SK-N-SH (cell line): Measurements from ENCODE around the gene EXOC3L1. TPM values are rescaled to one million over a fixed set of nuclear protein-coding genes. Genes with fewer than 3 reads are reported as not detected.

Experiments
- CTCF ChIA-PET: fragments of 300-600, 350-600 bp; formaldehyde crosslinking; extraction: SDS; loops from one replicate; lab custom pipeline; 2021; lab: Yijun Ruan, JAX
- POLR2A ChIA-PET: fragments of 350-600 bp; sonication (Branson Sonifier 250); formaldehyde crosslinking; extraction: SDS; loops from one replicate; lab custom pipeline; 2020; ENCODE audit warnings: antibody characterized with exemption, inconsistent platforms; lab: Yijun Ruan, JAX
- DNase-seq: peaks from one replicate; pipeline ENCODE4 v3.0.0; 2012
- H2AFZ ChIP-seq: fragments of 200-600 bp; sonication (generic); 2 replicates; pipeline ENCODE4 v1.8.1; 2016; ENCODE audit warnings: antibody characterized with exemption, mild to moderate bottlenecking, low read depth
- H3F3A ChIP-seq: fragments of 200-600 bp; sonication (generic); replicated peaks from 2 replicates; pipeline ENCODE3; 2016; ENCODE audit warnings: antibody characterized with exemption, mild to moderate bottlenecking; ENCODE audit not compliant: insufficient read depth
- H3K27ac ChIP-seq, 2 experiments: fragments of 200-500 bp in 1 of 2; fragments of 200-600 bp in 1 of 2; sonication (Bioruptor generic) in 1 of 2; sonication (generic), shearing (Covaris generic) in 1 of 2; 2 replicates each; pipeline versions ENCODE4 v1.5.1 to v1.6.1; 2014 to 2016; ENCODE audit warnings: low read depth in 2 of 2, inconsistent platforms in 1 of 2, low read length in 1 of 2, mild to moderate bottlenecking in 1 of 2, mixed read lengths in 1 of 2
- H3K27me3 ChIP-seq: fragments of 200-600 bp; sonication (generic), shearing (Covaris generic); 2 replicates; pipeline ENCODE4 v1.6.1; 2016; ENCODE audit warnings: mixed run types; ENCODE audit not compliant: insufficient read depth
- H3K36me3 ChIP-seq, 2 experiments: fragments of 200-500 bp in 1 of 2; fragments of 200-600 bp in 1 of 2; sonication (Bioruptor generic) in 1 of 2; sonication (generic) in 1 of 2; replicated peaks in 1 of 2; 2 replicates each; pipeline versions ENCODE3 to v1.5.1; 2014 to 2016; ENCODE audit warnings: low read length in 1 of 2, mild to moderate bottlenecking in 1 of 2; ENCODE audit not compliant: insufficient read depth in 2 of 2, control insufficient read depth in 1 of 2
- H3K4me1 ChIP-seq, 2 experiments: fragments of 200-500 bp in 1 of 2; fragments of 200-600 bp in 1 of 2; sonication (Bioruptor generic) in 1 of 2; sonication (generic), shearing (Covaris generic) in 1 of 2; 2 replicates each; pipeline versions ENCODE4 v1.5.1 to v1.6.1; 2014 to 2016; ENCODE audit warnings: low read depth in 1 of 2, low read length in 1 of 2, mixed run types in 1 of 2; ENCODE audit not compliant: insufficient read depth in 2 of 2, control insufficient read depth in 1 of 2
- H3K4me2 ChIP-seq: fragments of 200-600 bp; sonication (generic), shearing (Covaris generic); 2 replicates; pipeline ENCODE4 v1.6.1; 2017; ENCODE audit warnings: mixed run types
- H3K4me3 ChIP-seq, 2 experiments: fragments of 200-500 bp in 1 of 2; fragments of 200-600 bp in 1 of 2; sonication (Bioruptor generic) in 1 of 2; sonication (generic), shearing (Covaris generic) in 1 of 2; 2 replicates each; pipeline versions ENCODE4 v1.5.1 to v1.8.1; 2014 to 2016; ENCODE audit warnings: low read depth in 2 of 2, inconsistent platforms in 1 of 2, low read length in 1 of 2, mild to moderate bottlenecking in 1 of 2, mixed read lengths in 1 of 2, moderate library complexity in 1 of 2
- H3K79me2 ChIP-seq: fragments of 200-600 bp; sonication (generic); 2 replicates; pipeline ENCODE4 v1.8.1; 2017; ENCODE audit warnings: mild to moderate bottlenecking; ENCODE audit not compliant: insufficient read depth
- H3K9ac ChIP-seq: fragments of 200-600 bp; sonication (generic); 2 replicates; pipeline ENCODE4 v1.6.1; 2017; ENCODE audit warnings: mixed run types
- H3K9me2 ChIP-seq: fragments of 200-600 bp; sonication (generic); 2 replicates; pipeline ENCODE4 v1.6.1; 2017; ENCODE audit warnings: mixed run types
- H3K9me3 ChIP-seq: fragments of 200-600 bp; sonication (generic); 2 replicates; pipeline ENCODE4 v1.6.1; 2017; ENCODE audit warnings: mixed run types, mild to moderate bottlenecking, moderate library complexity
- H4K20me1 ChIP-seq: fragments of 200-600 bp; sonication (generic); 2 replicates; pipeline ENCODE4 v1.6.1; 2017; ENCODE audit warnings: mild to moderate bottlenecking, mixed run types; ENCODE audit not compliant: insufficient read depth
- ELF1 ChIP-seq: IDR thresholded peaks from 2 replicates; pipeline ENCODE4 v1.4.0; 2012
- EP300 ChIP-seq, 2 experiments: IDR thresholded peaks; 2 replicates each; pipeline versions ENCODE4 v1.4.0 to v1.6.1; 2012; ENCODE audit warnings: borderline replicate concordance in 1 of 2, low read depth in 1 of 2, low read length in 1 of 2
- FOSL2 ChIP-seq: IDR thresholded peaks from 2 replicates; pipeline ENCODE4 v1.4.0; 2012; ENCODE audit warnings: low read depth, mild to moderate bottlenecking, moderate library complexity, borderline replicate concordance
- FOXJ3 ChIP-seq: sonication (generic); formaldehyde crosslinking; IDR thresholded peaks from 2 replicates; pipeline ENCODE4 v1.5.1; 2020; ENCODE audit warnings: mild to moderate bottlenecking, missing genetic modification reagents
- FOXM1 ChIP-seq: IDR thresholded peaks from 2 replicates; pipeline ENCODE4 v1.4.0; 2012; ENCODE audit warnings: low read depth, mild to moderate bottlenecking
- GATA2 ChIP-seq: sonication (generic); formaldehyde crosslinking; IDR thresholded peaks from 2 replicates; pipeline ENCODE4 v1.5.0; 2020; ENCODE audit warnings: mild to moderate bottlenecking, missing genetic modification reagents
- JUND ChIP-seq: IDR thresholded peaks from 2 replicates; pipeline ENCODE4 v1.4.0; 2012
- MEF2A ChIP-seq: IDR thresholded peaks from 2 replicates; pipeline ENCODE4 v1.4.0; 2012; ENCODE audit warnings: low read depth, borderline replicate concordance
- MXI1 ChIP-seq: IDR thresholded peaks from 2 replicates; pipeline ENCODE4 v1.6.1; 2012; ENCODE audit warnings: mild to moderate bottlenecking, low read depth, low read length, improper control_type of control experiment
- NFIC ChIP-seq: IDR thresholded peaks from 2 replicates; pipeline ENCODE4 v1.4.0; 2012; ENCODE audit warnings: borderline replicate concordance
- NRF1 ChIP-seq: IDR thresholded peaks from 2 replicates; pipeline ENCODE4 v1.6.1; 2012; ENCODE audit warnings: low read depth, mild to moderate bottlenecking, low read length
- POLR2AphosphoS5 ChIP-seq: IDR thresholded peaks from 2 replicates; pipeline ENCODE4 v1.6.1; 2012; ENCODE audit warnings: low read depth, low read length
- RAD21 ChIP-seq: IDR thresholded peaks from 2 replicates; pipeline ENCODE4 v1.6.1; 2012; ENCODE audit warnings: mild to moderate bottlenecking, low read length
- RCOR1 ChIP-seq: fragments of 150-350 bp; IDR thresholded peaks from 2 replicates; pipeline ENCODE4 v1.6.1; 2017; ENCODE audit warnings: antibody characterized with exemption, low read length
- SMC3 ChIP-seq: IDR thresholded peaks from 2 replicates; pipeline ENCODE4 v1.6.1; 2012; ENCODE audit warnings: low read depth, low read length, improper control_type of control experiment
- TAF1 ChIP-seq: IDR thresholded peaks from 2 replicates; pipeline ENCODE4 v1.6.1; 2012; ENCODE audit warnings: low read depth, mild to moderate bottlenecking, low read length, moderate library complexity, borderline replicate concordance
- TCF12 ChIP-seq: IDR thresholded peaks from 2 replicates; pipeline ENCODE4 v1.4.0; 2012
- TEAD4 ChIP-seq: IDR thresholded peaks from 2 replicates; pipeline ENCODE4 v1.4.0; 2012; ENCODE audit warnings: mild to moderate bottlenecking, borderline replicate concordance; ENCODE audit not compliant: insufficient read depth
- YY1 ChIP-seq: IDR thresholded peaks from 2 replicates; pipeline ENCODE4 v1.4.0; 2012; ENCODE audit warnings: low read depth, mild to moderate bottlenecking
- ZBTB33 ChIP-seq: IDR thresholded peaks from 2 replicates; pipeline ENCODE4 v1.4.0; 2012; ENCODE audit warnings: low read depth, borderline replicate concordance
- WGBS: methylation state at CpG from one replicate; pipeline ENCODE4 v1.1.6; 2017; ENCODE audit warnings: low lambda C conversion rate; 5-methylcytosine and 5-hydroxymethylcytosine counted together
- polyA plus RNA-seq, 3 experiments: library from polyadenylated mRNA; depleted of rRNA; stranded (reverse); fragments of >200 nt; gene quantifications; 2 replicates each; pipeline ENCODE4 v1.2.3, GENCODE V29; 2012
- TF ChIP-seq, protein P1 (sequence below): IDR thresholded peaks from 2 replicates; pipeline ENCODE4 v1.4.0; 2012; ENCODE audit warnings: low read depth
- TF ChIP-seq, protein P2 (sequence below): IDR thresholded peaks from 2 replicates; pipeline ENCODE4 v1.4.0; 2012; ENCODE audit warnings: low read depth, borderline replicate concordance
- TF ChIP-seq, protein P3 (sequence below): IDR thresholded peaks from 2 replicates; pipeline ENCODE4 v1.6.1; 2012; ENCODE audit warnings: mild to moderate bottlenecking, low read depth, low read length, moderate library complexity

EXOC3L1 gene
- polyA plus RNA-seq, 1 of the 3 experiments (the other 2 are of a cell fraction) = 0.46 TPM

DNA sequence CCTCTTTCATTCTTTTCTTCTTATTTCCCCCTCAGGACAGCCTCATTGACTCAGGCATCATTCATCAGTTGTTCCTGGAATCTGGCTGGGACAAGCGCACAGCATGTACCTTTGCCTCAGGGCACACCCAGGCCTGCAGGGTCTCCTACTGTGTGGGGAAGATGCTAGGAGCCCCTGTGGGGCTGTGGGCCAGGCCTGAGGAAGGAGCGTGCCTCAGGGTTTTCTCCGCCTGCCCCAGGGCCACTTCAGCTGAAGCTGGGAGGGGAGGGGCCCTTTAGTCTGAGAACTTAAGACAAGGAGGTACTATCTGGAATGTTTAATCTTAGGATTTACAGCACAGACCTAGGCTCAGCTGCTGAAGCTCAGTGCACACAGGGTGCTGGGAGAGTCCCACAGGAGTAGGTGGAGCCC, 16.9 kb upstream of the EXOC3L1 start:
- H3K4me1 ChIP-seq = peaks cover 8 to 11% of the 10 kb centered on the region in 2 experiments; a peak in 2 of 4 replicates
- H3K27ac ChIP-seq = no peak overlapping the region; a peak in 1 of 4 replicates
- H3K4me3 ChIP-seq = no peak overlapping the region
- 92% methylated on average over 1 of the region's 3 CpGs for WGBS
- CTCF ChIA-PET = interaction anchor here (1.4 to 1.5 kb wide), 2 partner anchors 20 to 22 kb away, joined by 3 to 5 read pairs; partner anchors contain the start of gene TMEM208
- H4K20me1 ChIP-seq = no peaks in the 10 kb centered on the region
- no peaks in the 10 kb centered on the region for H3K27me3 ChIP-seq
- no peaks in the 10 kb centered on the region for H3K9me2 ChIP-seq
- H3K9ac ChIP-seq = no peak overlapping the region
- H3F3A ChIP-seq = peaks cover 4% of the 10 kb centered on the region
- POLR2A ChIA-PET = interaction anchor here (1.8 to 4.0 kb wide), 4 partner anchors 9 to 20 kb away, joined by 7 to 21 read pairs (median 8); partner anchors contain the start of gene TMEM208
- no peak for DNase-seq
- peaks cover 0 to 24% of the 10 kb centered on the region in 2 experiments for H3K36me3 ChIP-seq
- TF ChIP-seq RCOR1 = no peak
- TF ChIP-seq ZBTB33 = no peak
- no peak for TF ChIP-seq TEAD4
- TF ChIP-seq JUND = no peak
- TF ChIP-seq MEF2A = no peak
- no peak for TF ChIP-seq YY1
- no peak for TF ChIP-seq ELF1
- no peak for TF ChIP-seq NFIC
- no peak for TF ChIP-seq FOXM1
- no peak for TF ChIP-seq MXI1
- TF ChIP-seq FOSL2 = no peak
- no peak for TF ChIP-seq TCF12
- no peak for TF ChIP-seq RAD21
- no peak for TF ChIP-seq SMC3
- TF ChIP-seq FOXJ3 (CRISPR knock-in tag) = no peak
- no peak for TF ChIP-seq TAF1
- no peak for TF ChIP-seq EP300 (IDR thresholded peaks at IDR 0.05; ENCODE audit: borderline replicate concordance in 1 of 2, low read depth in 1 of 2, low read length in 1 of 2)
- TF ChIP-seq GATA2 (CRISPR knock-in tag) = no peak
- H3K4me2 ChIP-seq = no peak overlapping the region
- H3K9me3 ChIP-seq = no peaks in the 10 kb centered on the region
- no peaks in the 10 kb centered on the region for H3K79me2 ChIP-seq
- no peak overlapping the region for H2AFZ ChIP-seq

DNA sequence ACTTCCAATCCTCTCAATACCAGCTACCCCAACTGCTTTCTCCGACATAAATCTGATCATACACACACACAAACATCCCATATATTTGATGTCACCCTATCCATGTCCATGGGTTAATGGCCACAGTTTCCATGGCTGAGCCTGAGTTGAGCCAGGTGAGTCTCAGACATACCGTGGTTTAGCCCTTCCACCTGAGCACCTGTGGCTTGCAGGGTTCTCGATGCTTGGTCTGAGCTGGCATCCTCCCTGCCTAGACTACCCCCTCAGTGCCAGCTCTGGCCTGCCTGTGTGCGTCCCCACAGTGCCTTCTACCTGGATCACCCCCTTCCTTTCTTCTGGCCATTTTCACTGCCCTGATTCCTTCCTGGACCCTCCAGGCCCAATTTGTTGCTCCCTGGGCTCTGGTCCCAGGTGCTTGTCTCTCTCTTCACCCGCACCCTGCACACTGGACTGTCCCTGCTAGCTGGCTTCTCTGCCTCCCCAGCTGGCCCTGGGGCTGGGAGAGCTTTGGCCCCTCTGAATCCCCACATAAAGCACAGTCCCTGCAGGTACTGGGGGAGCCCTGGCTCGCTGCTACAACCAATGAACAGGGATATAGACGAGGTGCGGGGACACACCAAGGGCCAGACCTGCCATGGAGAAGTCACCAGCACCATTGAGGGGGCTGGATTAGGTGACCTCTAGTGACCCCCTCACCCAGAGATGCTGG, 16.3 kb upstream of the EXOC3L1 start:
- H3F3A ChIP-seq = peaks cover 4% of the 10 kb centered on the region
- CTCF ChIA-PET = interaction anchor here (1.5 kb wide), 1 partner anchor 21 kb away, joined by 3 read pairs; no protein-coding TSS in a partner anchor
- H3K27ac ChIP-seq = no peak overlapping the region; a peak in 1 of 4 replicates
- H3K4me3 ChIP-seq = no peak overlapping the region
- POLR2A ChIA-PET = interaction anchor here (1.8 to 4.0 kb wide), 4 partner anchors 8 to 21 kb away, joined by 7 to 21 read pairs (median 8); partner anchors contain the start of gene TMEM208
- H3K9ac ChIP-seq = no peak overlapping the region
- H3K36me3 ChIP-seq = peaks cover 0 to 29% of the 10 kb centered on the region in 2 experiments
- H3K4me1 ChIP-seq = peaks cover 8 to 11% of the 10 kb centered on the region in 2 experiments; a peak in 2 of 4 replicates
- 92% methylated on average over 8 of the region's 8 CpGs for WGBS
- DNase-seq = no peak
- no peaks in the 10 kb centered on the region for H3K79me2 ChIP-seq
- H4K20me1 ChIP-seq = no peaks in the 10 kb centered on the region
- no peak overlapping the region for H3K4me2 ChIP-seq
- no peaks in the 10 kb centered on the region for H3K9me3 ChIP-seq
- no peak overlapping the region for H2AFZ ChIP-seq
- H3K9me2 ChIP-seq = no peaks in the 10 kb centered on the region
- no peaks in the 10 kb centered on the region for H3K27me3 ChIP-seq
- no peak for TF ChIP-seq NFIC
- no peak for TF ChIP-seq TEAD4
- TF ChIP-seq JUND = no peak
- no peak for TF ChIP-seq POLR2AphosphoS5
- TF ChIP-seq, protein P1, sequence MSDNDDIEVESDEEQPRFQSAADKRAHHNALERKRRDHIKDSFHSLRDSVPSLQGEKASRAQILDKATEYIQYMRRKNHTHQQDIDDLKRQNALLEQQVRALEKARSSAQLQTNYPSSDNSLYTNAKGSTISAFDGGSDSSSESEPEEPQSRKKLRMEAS = no peak
- no peak for TF ChIP-seq NRF1
- TF ChIP-seq, protein P2, sequence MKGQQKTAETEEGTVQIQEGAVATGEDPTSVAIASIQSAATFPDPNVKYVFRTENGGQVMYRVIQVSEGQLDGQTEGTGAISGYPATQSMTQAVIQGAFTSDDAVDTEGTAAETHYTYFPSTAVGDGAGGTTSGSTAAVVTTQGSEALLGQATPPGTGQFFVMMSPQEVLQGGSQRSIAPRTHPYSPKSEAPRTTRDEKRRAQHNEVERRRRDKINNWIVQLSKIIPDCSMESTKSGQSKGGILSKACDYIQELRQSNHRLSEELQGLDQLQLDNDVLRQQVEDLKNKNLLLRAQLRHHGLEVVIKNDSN = no peak
- TF ChIP-seq, protein P3, sequence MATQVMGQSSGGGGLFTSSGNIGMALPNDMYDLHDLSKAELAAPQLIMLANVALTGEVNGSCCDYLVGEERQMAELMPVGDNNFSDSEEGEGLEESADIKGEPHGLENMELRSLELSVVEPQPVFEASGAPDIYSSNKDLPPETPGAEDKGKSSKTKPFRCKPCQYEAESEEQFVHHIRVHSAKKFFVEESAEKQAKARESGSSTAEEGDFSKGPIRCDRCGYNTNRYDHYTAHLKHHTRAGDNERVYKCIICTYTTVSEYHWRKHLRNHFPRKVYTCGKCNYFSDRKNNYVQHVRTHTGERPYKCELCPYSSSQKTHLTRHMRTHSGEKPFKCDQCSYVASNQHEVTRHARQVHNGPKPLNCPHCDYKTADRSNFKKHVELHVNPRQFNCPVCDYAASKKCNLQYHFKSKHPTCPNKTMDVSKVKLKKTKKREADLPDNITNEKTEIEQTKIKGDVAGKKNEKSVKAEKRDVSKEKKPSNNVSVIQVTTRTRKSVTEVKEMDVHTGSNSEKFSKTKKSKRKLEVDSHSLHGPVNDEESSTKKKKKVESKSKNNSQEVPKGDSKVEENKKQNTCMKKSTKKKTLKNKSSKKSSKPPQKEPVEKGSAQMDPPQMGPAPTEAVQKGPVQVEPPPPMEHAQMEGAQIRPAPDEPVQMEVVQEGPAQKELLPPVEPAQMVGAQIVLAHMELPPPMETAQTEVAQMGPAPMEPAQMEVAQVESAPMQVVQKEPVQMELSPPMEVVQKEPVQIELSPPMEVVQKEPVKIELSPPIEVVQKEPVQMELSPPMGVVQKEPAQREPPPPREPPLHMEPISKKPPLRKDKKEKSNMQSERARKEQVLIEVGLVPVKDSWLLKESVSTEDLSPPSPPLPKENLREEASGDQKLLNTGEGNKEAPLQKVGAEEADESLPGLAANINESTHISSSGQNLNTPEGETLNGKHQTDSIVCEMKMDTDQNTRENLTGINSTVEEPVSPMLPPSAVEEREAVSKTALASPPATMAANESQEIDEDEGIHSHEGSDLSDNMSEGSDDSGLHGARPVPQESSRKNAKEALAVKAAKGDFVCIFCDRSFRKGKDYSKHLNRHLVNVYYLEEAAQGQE = no peak
- no peak for TF ChIP-seq RAD21
